GM19023 (cell line): Measurements from ENCODE around the gene SARNP.

Experiments
- ATAC-seq: cut with Tn5 transposase; IDR thresholded peaks from one replicate; pipeline ENCODE4 v1.9.1; 2021; ENCODE audit warnings: mild to moderate bottlenecking, moderate library complexity; ENCODE audit not compliant: unreplicated experiment

SARNP gene

DNA sequence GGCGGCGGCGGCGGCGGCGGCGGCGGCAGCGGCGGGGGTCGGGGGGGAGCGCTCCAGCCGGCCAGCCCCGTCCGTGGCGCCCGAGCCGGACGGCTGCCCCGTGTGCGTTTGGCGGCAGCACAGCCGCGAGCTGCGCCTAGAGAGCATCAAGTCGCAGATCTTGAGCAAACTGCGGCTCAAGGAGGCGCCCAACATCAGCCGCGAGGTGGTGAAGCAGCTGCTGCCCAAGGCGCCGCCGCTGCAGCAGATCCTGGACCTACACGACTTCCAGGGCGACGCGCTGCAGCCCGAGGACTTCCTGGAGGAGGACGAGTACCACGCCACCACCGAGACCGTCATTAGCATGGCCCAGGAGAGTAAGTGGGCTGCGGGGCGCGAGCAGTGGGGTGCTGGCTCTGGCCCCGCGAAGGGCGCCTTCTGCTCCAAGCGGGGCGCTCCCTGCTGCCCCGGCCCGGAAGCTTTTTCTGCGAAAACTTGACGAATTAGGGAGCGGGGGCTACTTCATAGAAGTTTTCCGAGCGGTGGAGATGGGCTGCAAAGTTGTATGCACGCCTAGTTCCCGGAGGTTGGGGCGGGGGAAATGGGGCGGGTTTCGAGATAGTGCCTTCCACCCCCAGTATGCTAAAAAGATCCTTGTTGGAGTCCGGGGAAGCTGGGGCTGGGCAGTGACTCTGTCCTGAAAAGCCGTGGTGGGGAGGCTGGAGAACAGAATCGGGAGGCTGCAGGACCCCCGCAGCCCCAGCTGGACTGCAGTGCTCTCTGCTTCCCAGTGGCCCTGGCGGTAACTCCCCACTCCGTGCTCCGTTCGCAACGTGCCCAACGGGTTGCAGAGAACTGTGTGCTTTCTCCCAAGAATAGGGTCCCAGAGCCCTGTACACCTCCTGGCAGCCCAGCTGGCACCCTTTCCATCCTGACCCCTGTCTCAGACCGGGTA is 73.9 kb downstream of the SARNP start:
- peak; percentile 52 for ATAC-seq

DNA sequence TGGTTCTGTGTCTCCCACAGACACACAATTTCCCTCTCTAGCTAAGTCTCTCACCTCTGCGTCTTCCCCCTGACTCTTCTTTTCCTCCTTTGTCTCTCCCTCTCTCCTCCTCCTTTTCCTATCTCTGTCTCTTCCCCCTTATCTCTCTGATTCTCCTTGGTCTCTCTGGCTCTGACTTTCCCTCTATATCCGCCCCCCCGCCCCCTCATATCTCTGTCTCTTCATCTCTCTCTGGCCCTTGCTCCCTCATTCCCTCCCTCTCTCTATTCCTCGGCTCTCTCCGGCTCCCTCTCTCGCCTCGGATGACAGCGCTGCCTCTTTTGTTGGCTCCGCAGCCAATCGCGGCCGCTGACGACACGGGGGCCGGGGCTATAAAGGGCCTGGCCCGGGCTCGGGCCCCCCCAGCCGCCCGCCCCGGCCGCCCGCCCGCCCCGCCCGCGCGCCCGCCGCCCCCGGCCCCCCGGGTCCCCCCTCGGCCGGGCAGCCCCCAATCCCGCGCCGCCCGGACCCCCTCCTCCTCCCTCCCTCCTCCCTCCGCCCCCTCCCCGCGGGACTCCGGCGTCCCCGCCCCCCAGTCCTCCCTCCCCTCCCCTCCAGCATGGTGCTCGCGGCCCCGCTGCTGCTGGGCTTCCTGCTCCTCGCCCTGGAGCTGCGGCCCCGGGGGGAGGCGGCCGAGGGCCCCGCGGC is 74.7 kb downstream of the SARNP start, which contains the start of gene GDF11:
Gene GDF11 (plus strand): TSS at position 404 of the 687 bp plus-strand sequence. CDS start 195 bp downstream, at position 599.
- peak; percentile 38 for ATAC-seq

DNA sequence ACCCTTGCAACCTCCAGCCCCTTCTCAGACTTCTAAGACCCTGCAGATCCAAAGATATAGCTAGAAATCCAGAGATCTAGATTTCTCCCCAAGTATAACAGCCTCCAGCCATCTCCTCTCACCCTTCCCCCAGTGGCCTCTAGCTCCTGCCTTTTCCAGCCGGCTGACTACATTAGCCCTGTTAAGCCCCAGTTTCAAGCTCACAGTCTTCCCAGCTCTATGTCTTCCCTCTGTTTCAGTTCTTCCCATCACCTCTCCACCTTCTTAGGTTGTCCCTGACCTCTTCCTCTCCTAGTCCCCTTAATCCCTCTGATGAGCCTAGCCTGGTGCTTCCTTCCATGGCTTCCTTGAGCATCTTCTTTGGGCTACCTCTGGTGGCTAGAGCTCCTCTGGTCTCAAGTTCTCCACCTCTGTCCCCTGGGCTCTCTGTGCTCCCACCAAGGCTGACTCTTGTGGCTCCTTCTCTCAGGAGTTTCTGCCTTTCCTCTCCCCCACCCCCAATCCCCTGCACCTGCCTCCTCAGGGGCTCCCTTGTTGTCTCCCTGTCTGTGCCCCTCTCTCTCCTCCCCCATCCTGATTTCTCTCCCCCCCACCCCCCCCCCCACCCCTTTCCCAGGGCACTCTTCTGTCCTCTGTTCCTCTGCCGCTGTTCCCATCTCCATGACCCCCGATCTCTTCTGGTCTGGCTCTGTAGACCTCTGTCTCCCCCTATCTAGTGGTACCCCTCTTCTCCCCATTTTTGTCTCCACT is 75.4 kb downstream of the SARNP start:
- no peak for ATAC-seq

DNA sequence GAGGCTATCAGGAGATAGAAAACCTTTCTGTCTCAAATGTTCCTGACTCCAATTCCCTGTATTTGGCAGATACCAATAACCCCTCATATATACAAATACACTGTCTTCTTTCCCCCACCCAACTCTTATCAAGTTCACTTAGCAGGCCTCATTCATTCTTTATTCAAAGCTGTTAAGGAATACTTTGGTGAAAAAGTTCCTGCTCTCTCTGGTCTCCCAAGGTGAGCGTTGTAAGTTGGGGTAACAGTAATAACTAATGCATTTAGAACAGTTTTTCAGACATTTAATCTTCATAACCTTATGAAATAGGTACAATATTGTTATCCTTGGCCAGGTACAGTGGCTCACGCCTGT is 78.5 kb downstream of the SARNP start:
- no peak for ATAC-seq

DNA sequence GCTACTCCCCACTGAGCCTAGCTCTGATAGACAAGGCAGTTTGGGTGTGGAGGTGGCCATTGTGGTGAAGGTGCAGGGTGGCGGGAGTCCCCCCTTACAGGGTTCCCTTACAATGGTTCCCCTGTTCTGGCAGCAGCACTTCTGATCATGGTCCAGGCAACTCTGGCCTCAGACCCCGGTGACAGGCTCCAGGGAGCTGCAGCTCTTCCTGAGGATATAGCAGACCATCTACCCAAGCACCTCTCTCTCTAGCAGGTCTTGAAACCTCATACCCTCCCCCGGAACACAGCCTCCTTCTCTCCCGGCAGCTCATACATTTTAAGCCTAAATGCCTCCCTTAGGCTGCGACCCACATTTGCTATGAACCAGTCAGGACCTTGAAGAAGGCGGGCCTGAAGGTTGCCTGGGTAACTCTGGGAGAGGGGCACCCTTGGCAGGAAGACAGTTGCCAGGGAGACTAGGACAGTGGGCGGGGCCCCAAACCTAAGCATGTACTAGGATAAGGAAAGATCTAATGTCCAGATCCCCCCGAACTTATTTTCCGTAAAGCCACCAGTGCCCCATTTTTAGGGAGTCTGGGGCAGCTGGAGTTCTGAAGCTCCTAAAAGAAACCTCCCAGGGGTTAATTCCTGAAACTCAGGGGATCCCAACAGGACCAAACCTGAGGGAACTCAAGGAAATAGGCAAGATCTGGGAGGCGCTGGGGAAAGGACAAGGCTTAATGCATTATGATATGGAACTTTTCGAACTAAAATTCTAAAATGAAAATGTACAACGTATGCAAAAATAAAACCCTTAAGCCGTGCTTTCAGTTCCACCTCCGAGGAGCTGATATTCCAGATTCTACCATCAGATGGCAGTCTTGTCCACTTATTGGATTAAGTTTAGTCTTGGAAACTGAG is 79.2 kb downstream of the SARNP start:
- ATAC-seq: peak; percentile 81

DNA sequence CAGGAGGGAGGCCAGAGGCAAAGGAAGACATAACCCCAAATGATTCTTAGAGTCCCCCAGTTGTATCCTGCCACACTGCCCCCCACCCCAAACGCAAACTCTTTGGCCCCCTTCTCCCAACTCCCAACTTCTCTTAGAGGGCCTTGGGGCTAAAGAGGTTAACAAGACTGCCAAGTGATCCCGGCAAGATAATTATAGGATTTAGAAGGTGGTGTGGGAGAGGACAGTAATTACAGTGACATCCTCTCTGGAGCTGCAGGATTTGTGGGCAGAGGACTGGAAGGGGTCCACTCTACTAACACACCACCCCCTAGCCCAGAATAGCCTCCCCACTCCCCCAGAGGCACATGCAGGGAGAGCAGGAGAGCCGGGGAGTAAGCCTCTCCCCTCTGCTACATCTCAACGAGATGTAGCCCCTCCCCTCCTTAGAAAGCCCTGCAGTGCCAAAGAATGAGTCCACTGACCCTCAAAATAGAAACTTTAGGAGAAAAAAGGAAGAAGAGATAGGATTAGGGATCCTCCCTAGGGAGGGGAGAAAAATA is 79.9 kb downstream of the SARNP start:
- no peak for ATAC-seq

DNA sequence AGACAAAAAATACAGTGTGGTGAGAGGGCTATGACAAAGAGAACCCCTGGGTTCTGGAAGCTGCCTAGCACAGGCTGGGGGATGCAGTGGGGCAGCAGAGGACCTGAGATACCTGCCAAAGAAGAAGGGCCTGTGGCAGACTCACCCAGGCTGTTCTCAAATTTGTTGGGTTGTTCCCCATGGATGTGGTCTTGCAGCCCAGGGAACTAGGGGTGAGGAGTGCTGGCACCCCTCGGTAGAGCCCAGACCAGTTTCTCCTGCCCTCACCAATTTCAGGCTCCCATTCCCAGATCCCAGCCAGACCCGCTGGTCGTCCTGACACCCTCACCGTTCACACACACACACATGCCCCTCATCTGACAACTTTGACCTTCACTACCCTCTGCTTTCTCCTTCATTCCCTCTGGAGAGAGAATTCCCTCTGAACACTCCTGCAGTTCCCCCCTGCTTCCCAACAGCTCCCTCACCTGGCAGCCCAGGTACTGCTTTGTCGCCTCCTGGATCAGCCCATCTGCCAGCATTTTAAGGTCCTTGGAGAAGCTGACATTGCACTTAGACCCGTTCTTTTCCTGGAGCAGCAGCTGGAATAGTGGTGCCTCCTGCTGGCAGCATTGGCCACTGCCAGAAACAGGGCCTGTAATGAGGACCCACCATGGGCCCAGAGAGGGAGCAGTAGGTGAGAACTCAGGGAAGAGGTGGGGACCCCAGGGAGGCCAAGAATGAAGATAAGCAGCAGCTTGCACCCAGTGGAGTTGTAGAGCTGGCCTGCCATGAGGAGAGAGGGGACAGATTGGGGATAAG is 80.5 kb downstream of the SARNP start:
- ATAC-seq: peak; percentile 38

DNA sequence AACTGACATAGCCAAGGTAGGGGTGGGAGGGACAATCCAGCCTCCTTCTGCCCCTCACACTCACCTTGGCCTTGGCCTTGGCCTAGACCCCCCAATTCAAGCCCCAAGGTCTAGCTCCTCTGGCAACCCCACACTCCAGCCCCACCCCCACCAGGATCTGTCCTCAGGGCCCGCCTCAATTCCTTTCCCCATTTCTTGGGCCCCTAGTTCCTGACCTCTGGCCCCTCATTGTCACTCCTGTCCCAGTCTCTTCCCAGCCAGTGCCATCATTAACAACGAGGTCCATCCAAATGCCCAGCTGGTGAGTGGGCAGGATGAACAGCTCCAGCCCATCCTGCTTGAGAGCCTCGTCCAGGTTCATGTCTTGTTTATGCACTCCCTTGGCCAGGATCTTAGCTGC is 81.4 kb downstream of the SARNP start:
- ATAC-seq: no peak

DNA sequence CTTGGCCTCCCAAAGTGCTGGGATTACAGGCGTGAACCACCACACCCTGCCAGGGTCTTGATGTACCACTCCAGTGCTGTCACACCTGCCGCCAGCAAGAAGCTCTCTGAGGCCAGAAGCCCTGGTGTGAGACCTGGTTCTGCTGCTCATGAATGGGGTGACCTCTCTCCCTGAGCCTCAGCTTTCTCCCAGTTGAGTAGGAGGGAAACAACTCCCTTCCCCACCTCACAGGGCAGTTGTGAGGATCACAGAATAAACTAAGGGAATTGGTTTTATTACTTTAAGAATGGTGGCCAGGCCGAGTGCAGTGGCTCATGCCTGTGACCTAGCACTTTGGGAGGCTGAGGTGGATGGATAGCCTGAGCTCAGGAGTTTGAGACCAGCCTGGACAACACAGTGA is 82.9 kb downstream of the SARNP start:
- no peak for ATAC-seq

DNA sequence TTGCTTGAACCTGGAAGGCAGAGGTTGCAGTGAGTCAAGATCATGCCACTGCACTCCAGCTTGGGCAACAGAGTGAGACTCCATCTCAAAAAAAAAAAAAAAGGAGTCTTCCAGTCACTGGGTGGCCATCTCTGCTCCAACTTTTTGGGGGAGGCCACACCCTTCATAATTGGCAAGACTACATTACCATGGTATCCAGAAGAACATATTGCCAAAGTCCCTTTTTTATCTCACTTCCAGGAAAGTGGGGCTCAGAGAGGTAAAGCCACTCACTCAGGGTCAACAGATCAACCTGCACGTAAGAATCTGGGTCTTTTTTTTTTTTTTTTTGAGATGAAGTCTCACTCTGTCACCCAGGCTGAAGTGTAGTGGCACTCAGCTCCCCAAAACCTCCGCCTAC is 83.7 kb downstream of the SARNP start:
- ATAC-seq: no peak

DNA sequence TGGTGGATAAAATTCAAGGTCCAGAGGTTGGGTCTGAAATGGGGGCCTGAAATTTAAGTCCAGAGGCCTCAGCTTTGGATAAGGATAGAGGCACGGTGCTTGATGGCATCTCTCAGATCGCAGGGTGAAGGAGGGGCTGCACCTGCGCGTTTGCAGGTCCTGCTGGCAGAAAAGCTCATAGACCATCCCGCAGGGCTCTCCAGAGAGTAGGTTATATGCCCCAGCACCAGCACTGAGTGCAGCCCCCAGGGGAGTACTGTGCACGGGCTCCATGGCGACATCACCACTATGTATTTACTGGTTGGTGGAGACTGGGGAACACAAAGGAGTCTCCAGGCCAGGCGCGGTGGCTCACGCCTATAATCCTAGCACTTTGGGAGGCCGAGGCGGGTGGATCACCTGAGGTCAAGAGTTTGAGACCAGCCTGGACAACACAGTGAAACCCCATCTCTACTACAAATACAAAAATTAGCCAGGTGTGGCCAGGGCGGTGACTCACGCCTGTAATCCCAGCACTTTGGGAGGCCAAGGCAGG is 84.4 kb downstream of the SARNP start:
- ATAC-seq: no peak

DNA sequence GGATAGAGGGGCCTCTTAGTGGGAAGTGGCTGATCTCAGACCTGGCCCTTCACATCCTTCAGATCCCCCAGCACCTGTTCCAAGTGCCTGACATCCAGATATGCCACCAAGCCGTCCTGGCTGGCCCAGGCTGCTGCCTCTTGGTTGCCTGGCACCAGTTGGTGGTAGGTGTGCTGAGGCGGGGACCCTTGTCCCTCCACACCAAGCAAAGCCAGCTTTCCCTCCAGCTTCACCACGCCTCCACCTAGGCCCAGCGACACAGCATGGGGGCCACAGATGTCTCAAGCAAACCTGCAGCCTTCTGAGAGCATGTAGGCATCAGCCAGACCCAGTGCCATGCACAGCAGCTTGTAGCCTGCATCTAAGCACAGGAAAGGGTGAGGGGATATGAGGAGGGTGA is 85.2 kb downstream of the SARNP start:
- no peak for ATAC-seq

DNA sequence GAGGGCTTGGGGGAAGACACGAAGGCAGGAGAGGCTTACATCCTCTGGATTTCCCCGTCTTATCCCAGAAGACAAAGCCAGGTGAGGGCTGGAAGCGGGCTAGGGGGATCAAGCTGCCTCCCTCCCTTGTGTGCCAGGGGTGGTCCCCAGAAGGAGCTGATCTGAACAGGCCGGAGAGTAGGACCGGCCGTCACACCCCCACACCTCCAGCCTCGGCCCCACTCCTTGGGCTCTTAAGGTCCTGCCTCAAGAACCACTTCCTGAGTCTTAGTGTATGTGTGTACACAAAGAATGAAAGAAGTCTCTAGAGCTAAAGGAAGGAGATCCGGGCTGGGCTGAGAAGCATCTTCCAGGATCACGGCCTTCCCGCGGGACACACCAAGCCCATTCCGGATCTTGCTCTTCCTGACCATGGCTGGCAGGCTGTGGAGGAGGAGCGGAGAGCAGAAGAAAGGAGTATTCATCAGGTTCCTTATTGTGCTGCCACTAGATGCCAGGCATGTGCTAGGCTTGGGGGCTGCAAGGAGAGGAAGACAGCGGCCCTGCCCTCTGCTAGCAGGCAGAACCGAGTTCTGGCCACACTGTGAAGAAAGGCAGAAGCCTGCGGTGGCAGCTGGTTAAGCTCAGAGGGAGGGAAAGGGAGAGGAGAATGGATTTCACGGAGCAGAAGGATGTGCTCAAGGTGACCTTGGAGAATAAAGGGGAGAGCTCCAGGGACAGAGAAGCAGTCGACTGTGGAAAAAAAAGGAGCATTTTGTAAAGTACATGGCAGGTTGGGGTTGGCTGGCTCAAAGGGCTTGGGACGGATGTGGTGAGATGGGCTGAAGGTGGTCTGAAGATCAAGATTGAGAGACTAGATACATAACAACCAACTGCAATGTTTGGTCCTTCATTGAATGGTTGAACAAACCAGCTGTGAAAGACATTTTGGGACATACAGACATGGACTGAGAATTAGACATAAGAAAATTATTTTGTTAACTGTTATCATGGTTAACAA is 87.4 kb downstream of the SARNP start:
- peak; percentile 45 for ATAC-seq

DNA sequence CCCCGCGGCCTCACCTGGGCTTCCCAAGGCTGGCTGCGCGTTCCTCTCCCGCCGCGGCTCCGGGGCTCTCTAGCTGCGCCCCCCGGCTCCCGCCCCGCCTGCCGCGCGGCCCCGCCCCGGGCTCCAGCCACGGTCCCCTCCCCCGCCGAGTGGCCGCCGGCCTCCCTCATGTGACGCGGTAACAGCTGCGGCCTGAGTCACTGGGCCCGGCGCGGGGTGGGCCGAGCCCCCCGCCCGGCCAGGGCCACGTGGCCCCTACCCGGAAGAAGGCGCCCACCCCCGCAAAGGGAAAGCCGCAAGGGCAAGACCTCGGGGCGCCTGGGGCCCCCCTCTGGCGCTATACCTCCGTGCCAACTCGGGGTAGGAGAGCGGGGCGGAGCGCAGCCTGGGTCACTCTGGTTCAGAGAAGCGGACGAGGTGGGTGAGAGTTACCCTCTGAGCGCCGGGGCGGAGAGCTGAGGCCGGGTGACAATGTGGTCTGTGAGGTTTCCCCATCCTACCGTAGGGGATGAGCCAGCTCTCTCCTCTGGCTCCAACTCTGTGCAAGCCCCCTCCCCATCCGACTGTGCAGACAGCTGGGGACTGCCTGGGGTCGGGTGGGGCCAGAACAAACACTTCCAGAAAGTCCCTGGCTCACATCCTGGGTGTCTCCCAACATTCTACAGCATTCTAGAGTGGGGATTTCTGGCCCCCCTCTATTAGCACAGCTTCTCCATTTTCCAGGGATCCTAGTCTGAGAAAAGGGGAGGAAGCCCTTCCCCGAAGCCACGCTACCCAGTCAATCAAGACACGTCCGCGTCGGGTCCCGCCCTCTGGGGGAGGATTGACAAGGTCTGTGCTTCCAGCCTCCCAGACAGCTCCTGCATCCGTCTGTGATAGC is 88.3 kb downstream of the SARNP start, which contains the start of gene CD63:
Gene CD63 (minus strand): TSS at position 71 of the 880 bp plus-strand sequence. CDS start 668 bp downstream, outside the sequence.
- peak; percentile 64 for ATAC-seq

DNA sequence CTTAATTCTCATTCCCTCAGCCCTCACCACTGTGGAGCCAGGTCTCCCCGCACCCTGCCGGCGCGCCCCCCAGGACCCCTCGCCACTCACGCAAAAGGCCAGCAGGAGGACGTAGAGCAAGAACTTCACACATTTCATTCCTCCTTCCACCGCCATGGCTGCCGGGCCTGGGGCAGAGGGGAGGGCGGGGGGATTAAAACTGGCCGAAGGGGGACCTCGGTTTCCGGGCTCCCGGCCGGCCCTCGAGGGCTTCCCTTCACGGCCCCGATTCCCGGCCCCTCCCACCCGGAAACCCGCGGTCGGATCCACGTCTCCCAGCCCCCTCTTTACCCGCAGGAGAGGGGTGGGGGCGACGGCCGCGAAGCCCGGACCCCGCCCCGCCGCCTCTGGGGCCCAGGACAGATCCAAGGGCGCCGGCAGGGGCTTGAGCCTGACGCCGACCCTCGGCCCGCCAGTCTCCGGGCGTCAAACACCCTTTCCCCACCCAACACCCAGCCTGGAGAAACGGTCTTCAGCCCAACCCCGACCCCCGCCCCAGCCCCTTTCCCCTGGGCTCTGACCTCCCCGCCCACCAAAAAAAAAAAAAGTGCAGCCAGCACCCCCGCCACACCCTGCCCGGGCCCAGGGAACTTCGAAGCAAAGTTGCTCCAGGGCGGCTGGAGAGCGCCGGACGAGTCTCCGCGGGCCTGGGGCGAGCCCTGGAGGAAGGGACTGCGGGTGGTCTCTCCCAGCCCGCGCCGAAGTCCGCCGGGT is 89.2 kb downstream of the SARNP start:
- peak; percentile 14 for ATAC-seq

DNA sequence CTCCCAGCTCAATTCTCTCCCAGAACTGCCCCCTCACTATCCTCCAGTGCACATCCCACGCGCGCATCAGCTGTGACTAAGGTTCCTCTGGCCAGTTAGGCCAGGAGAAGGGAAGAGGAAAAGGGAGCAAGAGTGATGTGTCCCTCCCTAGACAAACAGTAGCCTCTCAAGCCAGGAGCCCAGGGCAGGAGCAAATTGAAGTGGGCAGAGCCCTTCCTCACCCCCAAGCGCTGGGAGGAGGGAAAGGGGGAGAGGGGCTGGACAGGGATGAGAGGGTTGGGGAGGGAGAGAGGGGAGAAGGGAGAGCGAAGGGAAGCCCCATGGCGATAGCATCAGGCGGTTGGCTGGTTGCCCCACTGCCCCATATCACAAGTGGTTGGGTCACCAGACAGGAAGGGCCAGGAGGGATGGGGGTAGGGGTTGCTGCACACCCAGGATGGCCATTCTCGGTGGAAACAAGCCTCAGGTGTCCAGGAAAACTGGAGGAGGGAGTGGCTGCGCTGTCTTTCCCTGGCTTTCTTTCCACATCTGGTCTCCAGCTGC is 89.8 kb downstream of the SARNP start:
- no peak for ATAC-seq
